OCI-M2 (cell line): Measurements from ENCODE around the gene TSPAN2.

ENCODE experiments used
- DNase-seq: peaks from one replicate; lab custom pipeline; 2025; ENCODE audit not compliant: unreplicated experiment; lab: John Stamatoyannopoulos, UW

The TSPAN2 gene

GRCh38 chr1:115076384-115076915, 12.9 kb downstream of the TSPAN2 start:
- no peak for DNase-seq

GRCh38 chr1:115074839-115075534, 14.3 kb downstream of the TSPAN2 start:
- DNase-seq, result no peak

GRCh38 chr1:115073298-115074087, 15.8 kb downstream of the TSPAN2 start:
- DNase-seq, result no peak

GRCh38 chr1:115071012-115071664, 18.2 kb downstream of the TSPAN2 start:
- no peak for DNase-seq

GRCh38 chr1:115069659-115070308, 19.5 kb downstream of the TSPAN2 start:
- DNase-seq, result no peak

GRCh38 chr1:115068826-115069585, 20.3 kb downstream of the TSPAN2 start:
- no peak for DNase-seq

- DNase-seq, result no peak
Observed at GRCh38 chr1:115067161-115067859, 22.0 kb downstream of the TSPAN2 start.

GRCh38 chr1:115065021-115065420, 24.3 kb downstream of the TSPAN2 start:
- no peak for DNase-seq

- DNase-seq, result no peak
Observed at GRCh38 chr1:115064461-115064860, 24.8 kb downstream of the TSPAN2 start.

GRCh38 chr1:115063228-115063901, 25.9 kb downstream of the TSPAN2 start:
- no peak for DNase-seq

GRCh38 chr1:115062542-115063004, 26.7 kb downstream of the TSPAN2 start:
- DNase-seq, result no peak

- DNase-seq, result no peak
Observed at GRCh38 chr1:115060501-115060900, 28.8 kb downstream of the TSPAN2 start.

- DNase-seq, result no peak
Observed at GRCh38 chr1:115059316-115059715, 30.0 kb downstream of the TSPAN2 start.

GRCh38 chr1:115057661-115058254, 31.5 kb downstream of the TSPAN2 start:
- no peak for DNase-seq

GRCh38 chr1:115056395-115056798, 32.9 kb downstream of the TSPAN2 start:
- no peak for DNase-seq

- DNase-seq, result no peak
Observed at GRCh38 chr1:115052454-115053083, 36.7 kb downstream of the TSPAN2 start.

GRCh38 chr1:115051850-115052249, 37.5 kb downstream of the TSPAN2 start:
- DNase-seq, result no peak

- no peak for DNase-seq
Observed at GRCh38 chr1:115046751-115047150, 42.6 kb downstream of the TSPAN2 start.
